NOMO-1 treated with dmso at 0.1 percent for 144 hours (cell line): ENCODE measurements around the gene VWA3B.
"Not testable (repeated sequence)": the region's sequence is repeated elsewhere in the genome, so short reads cannot be mapped to it uniquely, and the experiment has no call there.

Experiments used
- DNase-seq: peaks from one replicate; lab custom pipeline; 2025; ENCODE audit not compliant: unreplicated experiment; lab: John Stamatoyannopoulos, UW

The VWA3B gene

GRCh38 chr2:98295721-98296414 is 208.9 kb downstream of the VWA3B start:
- no peak for DNase-seq

GRCh38 chr2:98296440-98296839 is 209.5 kb downstream of the VWA3B start:
- DNase-seq = no peak

GRCh38 chr2:98297817-98298682 is 211.1 kb downstream of the VWA3B start:
- no peak for DNase-seq

GRCh38 chr2:98298683-98299164 is 211.8 kb downstream of the VWA3B start:
- DNase-seq = no peak

GRCh38 chr2:98299211-98299905 is 212.4 kb downstream of the VWA3B start:
- DNase-seq = no peak

GRCh38 chr2:98300141-98300874 is 213.3 kb downstream of the VWA3B start:
- DNase-seq = no peak

GRCh38 chr2:98301469-98301868 is 214.5 kb downstream of the VWA3B start:
- DNase-seq = no peak

- not testable (repeated sequence) for DNase-seq
Observed at GRCh38 chr2:98307131-98307696, 220.2 kb downstream of the VWA3B start.

GRCh38 chr2:98308068-98308467 is 221.1 kb downstream of the VWA3B start:
- no peak for DNase-seq

GRCh38 chr2:98308532-98308931 is 221.6 kb downstream of the VWA3B start:
- DNase-seq = no peak

GRCh38 chr2:98309580-98309979 is 222.6 kb downstream of the VWA3B start:
- DNase-seq = no peak

- DNase-seq = no peak
Observed at GRCh38 chr2:98310010-98310409, 223.0 kb downstream of the VWA3B start.

GRCh38 chr2:98311090-98311489 is 224.1 kb downstream of the VWA3B start:
- DNase-seq = no peak

- no peak for DNase-seq
Observed at GRCh38 chr2:98311771-98312545, 225.0 kb downstream of the VWA3B start.

- no peak for DNase-seq
Observed at GRCh38 chr2:98313492-98314250, 226.7 kb downstream of the VWA3B start.

- no peak for DNase-seq
Observed at GRCh38 chr2:98314251-98314650, 227.3 kb downstream of the VWA3B start.

GRCh38 chr2:98315957-98316356 is 229.0 kb downstream of the VWA3B start:
- DNase-seq = no peak

GRCh38 chr2:98317214-98317613 is 230.2 kb downstream of the VWA3B start:
- no peak for DNase-seq

- not testable (repeated sequence) for DNase-seq
Observed at GRCh38 chr2:98320171-98320570, 233.2 kb downstream of the VWA3B start.
